GM18519 (cell line): ENCODE measurements around the gene ATP11A.

Experiments used
- ATAC-seq: cut with Tn5 transposase; IDR thresholded peaks from one replicate; pipeline ENCODE4 v1.9.1; 2021; ENCODE audit warnings: mild to moderate bottlenecking, moderate library complexity; ENCODE audit not compliant: unreplicated experiment, low FRiP score

Gene ATP11A

DNA sequence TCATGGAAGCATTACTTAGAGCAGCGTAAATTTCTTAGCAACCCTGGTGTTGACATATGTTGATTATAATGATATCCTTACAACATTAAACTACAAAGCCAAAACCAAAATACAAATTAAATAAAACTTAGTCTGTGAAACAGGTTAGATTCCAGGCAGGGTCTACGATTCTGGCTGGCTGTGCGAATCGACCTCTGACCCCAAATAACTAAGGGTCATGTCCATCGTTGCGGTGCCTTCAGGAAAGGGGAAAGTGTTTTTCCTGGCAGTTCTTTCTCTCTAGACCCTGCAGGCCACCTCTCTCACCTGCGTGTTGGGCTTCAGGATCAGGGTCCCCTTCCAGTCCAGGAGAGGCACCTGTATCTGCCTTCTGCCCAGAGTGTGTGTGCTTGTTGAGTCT lies 66.2 kb downstream of the ATP11A start:
- no peak for ATAC-seq

DNA sequence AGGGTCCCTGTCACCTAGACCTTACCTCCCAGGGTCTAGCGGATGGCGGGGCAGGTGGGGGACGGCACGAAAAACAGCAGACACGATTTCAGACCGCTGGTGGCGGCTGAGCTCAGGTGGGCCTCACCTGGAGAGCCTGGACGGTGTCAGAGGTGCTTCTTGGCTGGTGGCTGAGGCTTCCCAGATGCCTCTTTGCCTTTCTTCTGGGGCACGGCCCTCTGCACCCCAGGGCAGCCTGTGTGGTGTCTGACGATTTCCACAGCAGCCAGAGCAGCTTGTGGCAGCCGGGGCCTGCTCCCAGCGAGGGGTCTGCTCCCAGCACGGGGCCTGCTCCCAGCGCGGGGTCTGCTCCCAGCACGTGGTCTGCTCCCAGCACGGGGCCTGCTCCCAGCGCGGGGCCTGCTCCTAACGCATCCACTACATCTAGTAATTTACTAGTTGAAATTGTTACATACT lies 66.7 kb downstream of the ATP11A start:
- no peak for ATAC-seq

DNA sequence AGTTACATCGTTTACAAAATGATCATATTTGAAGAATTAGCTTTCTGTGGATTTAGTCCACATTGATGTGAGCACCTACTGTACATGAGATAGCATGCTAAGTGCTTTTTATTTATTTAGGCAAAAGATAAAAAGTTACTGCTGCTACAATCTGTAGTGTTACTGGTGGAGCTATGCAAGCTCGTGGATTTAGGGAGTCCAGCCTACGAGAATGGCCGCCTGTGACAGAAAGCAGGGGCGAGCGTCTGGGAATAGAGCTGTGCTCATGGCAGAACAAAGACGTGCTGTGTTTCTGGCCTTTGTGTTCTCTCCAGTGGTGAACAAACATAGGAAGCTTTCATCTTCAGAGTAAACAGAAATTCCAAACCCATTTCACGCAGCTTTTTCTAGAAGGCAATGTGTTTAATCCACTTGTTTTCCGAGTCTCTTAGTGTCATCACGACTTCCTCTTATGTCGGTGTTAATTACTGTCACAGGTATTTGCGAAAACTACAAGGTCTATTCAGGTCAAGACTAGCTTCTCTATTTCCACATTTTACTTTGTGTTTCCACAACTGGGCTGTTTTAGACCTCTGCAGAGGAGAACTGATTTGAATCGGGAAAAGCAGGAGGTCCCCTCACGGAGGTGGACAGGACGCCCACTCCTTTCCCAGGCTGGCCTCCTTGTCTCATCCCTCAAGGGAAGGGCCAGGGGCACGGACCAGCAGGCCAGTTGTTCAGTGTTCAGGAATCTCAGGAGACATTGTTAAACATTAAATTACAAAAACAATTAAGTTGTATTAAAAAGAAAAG lies 67.3 kb downstream of the ATP11A start:
- no peak for ATAC-seq

- ATAC-seq: no peak
These were observed 67.9 kb downstream of the ATP11A start for GRCh38 chr13:112757759-112758086.

DNA sequence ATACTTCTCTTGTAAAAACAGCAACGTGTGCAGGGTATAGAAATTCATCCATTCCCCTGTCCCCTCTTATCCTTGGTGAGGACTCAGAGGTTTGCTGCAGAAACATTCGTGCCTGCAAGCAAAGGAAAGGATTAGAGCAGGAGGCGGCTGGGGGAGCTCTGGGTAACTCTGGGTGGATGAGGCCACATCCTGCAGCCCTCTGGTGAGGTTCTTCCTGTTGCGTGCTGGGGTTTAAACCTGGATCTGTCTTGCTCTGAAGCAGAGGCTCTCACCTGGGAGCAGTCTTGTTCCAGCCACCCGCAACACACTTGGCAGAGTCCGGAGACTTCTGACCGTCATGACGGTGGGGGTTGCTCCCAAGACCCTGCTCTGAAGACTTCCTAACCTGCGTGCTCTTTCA lies 69.2 kb downstream of the ATP11A start:
- ATAC-seq: no peak

GRCh38 chr13:112759827-112760226 lies 70.0 kb downstream of the ATP11A start:
- no peak for ATAC-seq

DNA sequence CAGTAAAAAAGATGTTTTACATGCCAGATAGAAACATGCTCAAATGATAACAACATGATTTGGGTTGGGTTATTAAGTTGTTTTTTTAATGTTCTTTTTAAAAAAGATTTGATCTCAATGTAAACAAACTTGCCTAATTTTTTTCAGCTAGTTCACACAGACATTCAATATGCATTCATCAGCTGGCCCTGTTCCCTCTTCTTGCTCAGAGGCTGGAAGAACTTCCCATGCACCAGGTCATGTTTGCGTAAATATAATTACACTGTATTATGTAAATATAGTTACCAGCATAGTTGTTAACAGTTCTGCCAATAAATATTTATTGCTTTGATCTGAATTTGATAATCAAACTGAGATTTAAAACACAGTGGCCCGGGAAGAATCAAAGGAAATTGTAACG lies 70.6 kb downstream of the ATP11A start:
- ATAC-seq: no peak

DNA sequence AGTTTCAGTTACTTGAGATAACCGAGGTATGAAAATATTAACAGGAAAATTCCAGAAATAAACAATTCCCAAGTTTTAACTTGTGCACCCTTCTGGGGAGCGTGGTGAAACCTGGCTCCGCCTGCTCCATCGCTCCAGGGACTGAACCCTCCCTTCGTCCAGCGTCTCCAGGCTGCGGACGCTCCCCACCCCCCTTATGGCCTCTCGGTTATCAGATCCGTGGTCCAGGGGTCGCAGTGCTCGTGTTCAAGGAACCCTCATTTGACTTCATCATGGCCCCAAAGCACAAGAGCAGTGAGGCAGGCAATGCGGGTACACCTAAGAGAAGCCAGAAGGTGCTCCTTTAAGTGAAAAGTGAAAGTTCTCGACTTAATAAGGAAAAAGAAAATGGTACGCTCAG lies 71.1 kb downstream of the ATP11A start:
- no peak for ATAC-seq

- ATAC-seq: no peak
These were observed 72.2 kb downstream of the ATP11A start for GRCh38 chr13:112761701-112762689.

DNA sequence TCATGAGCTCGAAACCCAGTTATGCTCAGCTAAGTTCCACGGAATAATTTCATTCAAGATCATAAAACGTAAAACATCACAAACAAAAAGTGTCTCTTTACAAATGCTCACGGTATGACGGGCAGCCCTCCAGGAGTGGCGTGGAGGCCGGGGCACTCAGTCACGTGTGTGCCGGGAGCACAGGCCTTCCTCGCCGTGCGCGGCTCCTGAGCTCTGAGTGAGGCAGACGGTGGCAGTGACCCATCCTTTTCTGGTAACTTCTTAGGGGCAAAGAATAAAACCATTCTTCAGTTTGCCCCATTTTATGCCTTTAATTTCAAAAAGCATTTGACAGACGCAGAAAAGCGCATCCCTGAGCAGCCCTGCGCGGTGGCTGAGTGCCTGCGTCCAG lies 72.8 kb downstream of the ATP11A start:
- ATAC-seq: no peak

- no peak for ATAC-seq
These were observed 74.2 kb downstream of the ATP11A start for GRCh38 chr13:112764028-112764427.

DNA sequence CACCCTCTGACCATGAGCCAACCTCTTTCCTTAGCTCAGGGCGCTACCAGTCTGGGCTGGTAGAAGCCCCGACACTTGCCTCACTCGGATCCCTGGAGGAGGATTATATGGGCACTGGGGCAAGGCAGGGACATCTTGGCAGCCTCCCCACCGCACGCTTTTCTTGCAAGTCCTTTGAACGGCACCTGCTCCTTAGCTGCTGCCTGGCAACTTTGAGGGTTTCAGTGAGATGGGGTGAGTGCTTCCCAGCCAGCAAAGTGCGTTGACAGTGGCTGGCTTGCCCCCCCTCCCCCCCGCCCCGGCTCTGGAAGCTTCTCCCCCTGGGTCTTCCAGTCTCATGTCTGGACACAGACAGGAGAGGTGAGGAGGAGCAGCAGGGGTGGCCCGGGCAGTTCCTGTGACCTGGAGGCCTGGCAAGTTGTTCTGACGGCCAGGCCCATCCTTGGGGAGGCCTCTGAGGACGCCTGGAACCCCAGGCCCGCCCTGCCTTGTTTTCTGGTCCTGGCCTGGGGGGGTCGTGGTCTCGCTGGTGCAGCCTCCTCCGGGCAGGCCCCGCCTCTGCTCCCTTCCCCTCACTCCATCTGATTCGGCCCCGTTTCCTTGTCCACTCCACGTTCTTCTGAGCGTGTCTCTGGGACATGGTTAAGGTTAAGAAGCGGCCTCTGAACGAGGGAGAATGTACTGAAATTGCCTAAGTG lies 75.2 kb downstream of the ATP11A start:
- no peak for ATAC-seq

- ATAC-seq: no peak
These were observed 75.9 kb downstream of the ATP11A start for GRCh38 chr13:112765731-112766130.

GRCh38 chr13:112766336-112766735 lies 76.5 kb downstream of the ATP11A start:
- ATAC-seq: no peak

DNA sequence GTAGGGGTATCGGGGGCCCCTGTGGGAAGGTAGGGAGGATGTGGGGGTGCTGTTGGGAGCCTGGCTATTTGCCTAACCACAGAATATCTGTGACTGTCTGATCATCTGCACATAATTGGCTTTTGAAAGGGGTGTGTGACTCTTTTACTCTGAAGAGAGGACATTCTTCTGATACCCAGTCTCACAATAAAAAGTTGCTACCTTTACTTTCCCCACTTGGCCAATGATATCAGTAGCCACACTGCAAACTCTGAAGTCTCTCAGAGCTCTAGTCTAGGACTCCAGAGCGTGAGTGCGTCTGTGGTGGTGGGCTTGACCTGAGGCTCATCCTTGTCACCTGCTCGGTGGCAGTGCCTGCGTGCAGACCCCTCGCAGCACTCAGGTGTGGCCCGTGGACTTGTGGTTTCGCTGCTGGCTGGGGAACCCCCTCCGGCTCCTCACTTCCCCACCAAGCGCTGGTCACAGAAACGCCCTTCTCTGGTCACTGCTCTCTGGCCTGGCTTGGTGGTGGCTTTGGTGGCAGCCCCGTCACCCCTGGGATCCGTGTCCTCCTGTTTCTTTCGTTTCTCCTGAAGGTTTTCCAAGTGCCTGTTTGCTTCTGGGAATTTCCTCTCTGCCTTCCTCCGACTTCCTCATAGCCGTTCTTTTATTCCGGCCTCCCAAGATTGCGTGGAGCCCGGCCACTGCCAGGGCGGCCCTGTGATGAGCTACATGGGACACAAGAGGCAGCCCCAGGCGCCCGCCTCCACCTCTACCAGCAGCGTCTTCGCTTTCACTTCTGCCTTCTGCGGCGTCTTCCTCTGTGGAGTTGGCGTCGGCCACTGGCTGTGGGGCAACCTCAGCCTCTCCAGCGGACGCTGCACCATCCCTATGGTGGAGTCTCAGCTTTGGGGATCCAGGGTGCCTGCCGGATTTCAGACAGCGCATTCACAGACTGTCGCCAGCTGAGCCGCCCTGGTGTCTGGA lies 78.0 kb downstream of the ATP11A start:
- peak; percentile 68 for ATAC-seq

DNA sequence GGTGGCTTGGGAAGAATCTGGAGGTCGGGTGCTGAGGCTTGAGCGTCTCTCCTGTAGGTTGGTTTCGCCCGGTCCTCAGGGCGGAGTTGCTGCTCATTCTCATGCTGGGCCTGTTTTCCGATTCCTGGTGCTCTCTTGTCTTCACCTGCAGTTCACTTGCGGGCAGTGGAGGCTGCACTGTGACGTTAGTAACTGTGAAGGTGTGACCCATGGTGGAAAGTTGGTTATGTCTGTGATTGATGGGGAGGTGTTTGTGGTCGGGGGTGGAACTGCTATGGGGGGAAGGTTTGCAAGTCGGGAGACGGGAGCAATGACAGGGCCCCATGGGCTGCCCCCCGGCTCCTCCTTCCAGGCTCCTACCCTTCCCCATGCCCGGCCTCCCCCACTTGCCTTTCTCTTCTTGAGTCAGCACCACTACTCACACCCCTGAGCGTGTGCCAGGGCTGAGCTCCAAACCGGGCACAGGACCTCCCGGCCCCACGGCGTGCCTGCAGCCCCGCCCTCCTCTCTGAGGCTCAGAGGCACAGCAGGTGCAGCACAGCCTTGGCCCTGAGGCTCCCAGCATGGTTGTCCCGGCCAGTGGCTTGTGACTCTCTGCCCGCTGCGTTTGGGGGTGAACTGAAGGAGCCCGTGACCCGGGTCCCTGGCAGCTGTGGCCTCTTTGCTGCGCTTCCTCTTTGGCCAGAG lies 79.1 kb downstream of the ATP11A start:
- ATAC-seq: no peak

DNA sequence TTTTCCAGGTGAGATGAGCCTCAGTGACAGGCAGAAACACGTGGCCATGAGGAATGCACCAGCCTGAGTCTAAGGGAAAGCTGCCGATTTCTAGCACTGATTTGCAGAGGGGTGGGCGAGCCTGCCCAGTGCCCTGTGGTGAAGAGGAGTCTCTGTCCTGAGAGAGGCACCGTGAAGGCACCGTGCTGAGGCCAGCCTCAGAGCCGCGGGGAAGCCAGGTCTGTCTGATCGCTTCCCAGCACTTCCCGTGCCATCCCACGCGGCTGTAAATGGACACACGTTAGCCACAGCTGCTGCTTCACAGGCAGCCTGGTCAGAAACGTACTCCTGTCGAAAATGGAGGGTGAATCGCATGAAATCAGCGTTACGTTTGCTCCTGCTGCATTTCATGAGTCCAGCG lies 79.8 kb downstream of the ATP11A start:
- ATAC-seq: no peak

DNA sequence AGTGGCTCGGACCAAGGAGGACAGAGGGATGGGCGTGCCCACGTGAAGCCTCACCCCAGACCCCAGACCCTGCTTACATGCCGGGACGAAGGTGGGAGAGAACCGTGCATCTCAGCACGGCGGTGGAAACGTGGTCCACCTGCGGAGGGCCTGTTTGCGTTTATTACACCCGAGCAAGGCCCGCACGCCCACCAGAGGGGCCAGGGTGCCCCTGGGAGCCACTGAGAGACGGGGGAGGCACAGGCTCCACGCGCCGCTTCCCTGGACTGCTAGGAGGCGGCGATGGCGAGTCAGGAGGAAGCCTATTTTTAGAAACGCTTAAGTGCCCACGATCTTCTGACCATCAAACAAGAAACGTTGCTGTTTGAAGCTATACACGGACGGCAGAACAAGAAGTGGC lies 80.7 kb downstream of the ATP11A start:
- no peak for ATAC-seq

DNA sequence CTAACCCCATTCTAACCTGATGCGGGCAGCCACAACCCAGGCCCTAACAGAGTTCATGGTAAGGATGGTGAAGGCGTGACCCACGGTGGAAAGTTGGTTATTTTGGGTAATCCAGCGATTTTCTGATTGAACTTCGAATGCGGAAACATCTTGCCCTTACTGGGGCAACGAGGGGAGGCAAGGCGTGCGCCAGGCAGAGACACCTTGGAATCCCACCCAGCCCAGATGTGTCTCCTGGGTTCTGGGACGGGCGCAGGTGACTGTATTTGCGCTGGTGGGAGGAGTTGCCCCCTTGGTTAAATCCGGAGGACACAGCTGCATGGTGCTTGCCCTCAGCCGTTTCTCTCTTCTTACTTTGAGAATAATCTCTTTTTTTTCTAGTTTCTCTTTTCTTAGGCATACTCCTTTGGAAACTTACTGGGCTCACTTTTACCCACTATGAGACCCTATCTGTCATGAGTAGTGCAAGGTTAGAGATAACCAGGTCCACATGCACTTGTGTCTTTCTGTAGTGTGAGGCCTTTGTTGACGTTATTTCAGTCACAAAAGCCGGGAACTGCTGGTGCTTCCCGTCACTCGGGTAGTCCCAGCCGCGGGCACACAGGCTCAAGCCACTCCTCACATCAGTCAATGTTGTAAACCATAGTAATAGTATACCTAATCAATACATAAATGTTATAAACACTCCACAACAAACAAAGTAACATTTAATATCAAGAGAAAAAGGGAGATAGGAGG lies 81.5 kb downstream of the ATP11A start:
- ATAC-seq: no peak
